GM21786 (cell line): ENCODE measurements around the gene CELSR2.
"Not testable (repeated sequence)": the region's sequence is repeated elsewhere in the genome, so short reads cannot be mapped to it uniquely, and the experiment has no call there.

Experiments
- ATAC-seq: cut with Tn5 transposase; IDR thresholded peaks from one replicate; pipeline ENCODE4 v1.9.1; 2021; ENCODE audit not compliant: unreplicated experiment

CELSR2 gene

GRCh38 chr1:109277434-109278204, 28.3 kb downstream of the CELSR2 start:
- no peak for ATAC-seq

GRCh38 chr1:109279615-109280278, 30.4 kb downstream of the CELSR2 start:
- no peak for ATAC-seq

GRCh38 chr1:109280862-109281261, 31.5 kb downstream of the CELSR2 start:
- ATAC-seq = no peak

GRCh38 chr1:109281680-109282496, 32.5 kb downstream of the CELSR2 start:
- ATAC-seq = no peak

- ATAC-seq = no peak
Observed at GRCh38 chr1:109282497-109282951, 33.2 kb downstream of the CELSR2 start.

GRCh38 chr1:109282952-109283747, 33.8 kb downstream of the CELSR2 start, which contains the start of gene PSRC1:
TSS of gene PSRC1 (minus strand) at chr1:109283145.
- ATAC-seq = peak; percentile 94

- no peak for ATAC-seq
Observed at GRCh38 chr1:109283748-109284600, 34.6 kb downstream of the CELSR2 start.

GRCh38 chr1:109286762-109287161, 37.4 kb downstream of the CELSR2 start:
- ATAC-seq = not testable (repeated sequence)

- no peak for ATAC-seq
Observed at GRCh38 chr1:109290137-109290536, 40.8 kb downstream of the CELSR2 start.

- ATAC-seq = no peak
Observed at GRCh38 chr1:109290998-109291397, 41.7 kb downstream of the CELSR2 start.

GRCh38 chr1:109292364-109292763, 43.0 kb downstream of the CELSR2 start:
- no peak for ATAC-seq

- ATAC-seq = no peak
Observed at GRCh38 chr1:109293026-109293425, 43.7 kb downstream of the CELSR2 start.

- no peak for ATAC-seq
Observed at GRCh38 chr1:109294481-109294880, 45.1 kb downstream of the CELSR2 start.

- ATAC-seq = no peak
Observed at GRCh38 chr1:109295712-109296415, 46.5 kb downstream of the CELSR2 start.

- ATAC-seq = no peak
Observed at GRCh38 chr1:109296782-109297181, 47.4 kb downstream of the CELSR2 start.

GRCh38 chr1:109298666-109299557, 49.6 kb downstream of the CELSR2 start:
- no peak for ATAC-seq

- no peak for ATAC-seq
Observed at GRCh38 chr1:109299558-109300343, 50.4 kb downstream of the CELSR2 start.
